GDM1 (cell line): ENCODE results near the gene CHST1.

ENCODE experiments used
- DNase-seq: peaks from one replicate; lab custom pipeline; 2025; lab: John Stamatoyannopoulos, UW

Gene CHST1

DNA sequence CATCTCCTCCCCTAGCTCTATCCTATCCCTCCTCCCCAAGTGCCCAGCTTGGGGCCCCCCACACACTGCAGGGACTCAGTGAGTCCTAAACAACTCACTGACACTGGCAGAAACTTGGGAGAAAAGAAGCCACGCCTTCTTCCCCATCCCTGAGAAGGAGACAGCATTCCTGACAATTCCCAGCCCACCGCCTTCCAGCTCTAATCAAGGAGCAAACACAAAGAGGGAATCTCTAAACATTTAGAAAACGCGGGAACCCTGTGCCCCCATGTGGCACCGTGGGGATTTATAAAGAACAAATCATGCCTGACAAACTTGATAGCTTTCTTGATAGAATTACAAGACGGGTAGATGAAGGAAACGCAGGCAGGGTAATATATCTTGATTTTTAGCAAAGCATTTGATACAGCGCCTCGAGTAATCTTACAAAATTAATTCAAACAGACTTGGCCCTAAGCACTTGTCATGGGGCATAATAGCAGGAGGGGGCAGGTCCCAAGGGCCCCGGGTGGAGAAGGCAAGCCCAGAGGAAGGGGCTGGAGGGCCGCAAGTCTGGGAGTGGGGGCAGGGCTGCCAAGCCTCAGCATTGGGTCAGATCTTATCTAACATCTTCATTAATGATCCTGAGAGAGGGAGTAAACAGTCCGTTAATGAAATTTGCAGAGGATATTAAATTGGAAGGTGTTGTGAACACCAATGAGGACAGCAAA is 4.5 kb downstream of the CHST1 start:
- no peak for DNase-seq

DNA sequence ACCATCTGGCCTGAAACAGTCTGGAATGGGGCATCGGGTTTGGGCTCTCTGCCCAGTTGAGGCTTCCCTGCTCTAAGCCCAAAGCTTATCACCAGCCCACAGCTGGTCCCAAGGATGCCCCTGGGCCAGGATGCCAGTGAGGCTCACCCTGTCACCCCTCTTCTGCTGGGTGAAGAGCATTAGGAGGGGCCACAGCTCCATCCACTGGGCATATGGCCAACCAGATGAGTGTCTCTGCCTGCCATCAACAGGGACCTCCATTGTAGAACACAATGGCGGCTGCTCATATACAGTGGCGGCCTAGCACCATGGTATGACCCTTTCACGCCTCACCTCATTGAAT is 5.6 kb downstream of the CHST1 start:
- DNase-seq: no peak

DNA sequence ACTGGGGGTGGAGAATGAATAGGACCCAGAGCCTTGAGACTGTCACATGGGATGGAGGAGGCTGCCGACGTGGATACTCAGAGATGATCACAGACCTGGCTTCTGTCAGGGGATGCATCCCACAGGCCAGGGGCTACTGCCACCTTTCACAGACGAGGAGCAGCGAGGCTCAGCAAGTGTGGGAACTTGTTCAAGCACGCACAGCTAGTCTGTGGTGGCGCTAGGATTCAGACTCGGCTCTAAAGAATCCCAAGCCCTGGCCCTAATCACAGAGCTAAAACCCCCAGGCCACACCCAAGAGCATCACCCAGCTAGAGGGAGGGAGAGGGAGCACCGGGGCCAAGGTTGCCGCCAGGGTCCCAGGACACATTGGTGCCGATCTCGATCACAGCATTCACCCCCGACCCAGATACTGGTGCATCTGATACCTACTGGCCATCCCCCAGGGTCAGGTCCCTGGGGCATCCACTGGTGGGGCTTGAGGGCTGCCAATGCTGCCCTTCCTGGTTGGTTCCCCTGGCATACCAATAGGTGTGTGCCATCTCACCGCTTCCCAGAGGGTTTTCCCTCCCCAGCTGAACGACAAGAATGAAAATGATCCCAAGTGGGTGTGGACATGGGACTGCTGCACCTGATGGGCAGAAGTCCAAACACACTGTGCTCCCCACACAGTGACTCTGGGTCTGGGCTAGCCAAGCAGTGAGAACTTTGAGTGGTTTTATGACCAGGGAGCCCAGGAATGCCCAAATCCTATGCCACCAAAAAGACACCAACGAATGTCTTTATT is 6.2 kb downstream of the CHST1 start:
- no peak for DNase-seq

DNA sequence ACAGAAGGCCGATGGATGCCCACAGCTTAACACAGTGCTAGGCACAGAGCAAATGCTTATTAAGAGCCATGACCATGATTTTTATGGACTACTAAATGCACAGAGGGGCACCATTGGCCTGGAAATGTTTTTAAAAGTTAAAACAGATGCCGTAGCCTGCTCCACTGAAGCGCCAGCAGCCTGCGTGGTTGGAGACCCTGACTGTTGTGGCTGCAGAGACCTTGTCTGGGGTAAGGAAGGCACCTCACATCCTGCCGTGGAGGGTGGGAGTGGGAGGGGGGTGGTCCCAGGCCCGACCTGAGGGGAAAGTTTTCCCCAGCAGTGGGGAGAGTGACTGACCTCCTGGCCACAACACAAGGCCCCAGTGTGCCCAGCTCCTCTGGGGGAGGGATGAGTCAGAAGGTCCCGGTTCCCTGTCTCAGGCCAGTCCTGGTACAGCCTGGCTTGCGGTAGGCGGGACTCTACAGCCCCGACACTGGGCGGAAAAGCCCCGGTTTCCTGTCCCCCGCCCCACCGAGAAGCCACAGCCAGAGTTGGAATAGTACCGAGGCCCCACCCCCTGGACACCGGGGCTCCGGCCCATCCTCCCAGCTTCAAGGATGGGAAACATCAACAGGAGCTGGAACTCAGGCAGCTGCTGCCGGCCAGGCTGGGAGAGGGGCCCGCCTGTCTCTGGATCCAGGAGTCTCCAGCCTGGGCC is 7.0 kb downstream of the CHST1 start:
- no peak for DNase-seq

DNA sequence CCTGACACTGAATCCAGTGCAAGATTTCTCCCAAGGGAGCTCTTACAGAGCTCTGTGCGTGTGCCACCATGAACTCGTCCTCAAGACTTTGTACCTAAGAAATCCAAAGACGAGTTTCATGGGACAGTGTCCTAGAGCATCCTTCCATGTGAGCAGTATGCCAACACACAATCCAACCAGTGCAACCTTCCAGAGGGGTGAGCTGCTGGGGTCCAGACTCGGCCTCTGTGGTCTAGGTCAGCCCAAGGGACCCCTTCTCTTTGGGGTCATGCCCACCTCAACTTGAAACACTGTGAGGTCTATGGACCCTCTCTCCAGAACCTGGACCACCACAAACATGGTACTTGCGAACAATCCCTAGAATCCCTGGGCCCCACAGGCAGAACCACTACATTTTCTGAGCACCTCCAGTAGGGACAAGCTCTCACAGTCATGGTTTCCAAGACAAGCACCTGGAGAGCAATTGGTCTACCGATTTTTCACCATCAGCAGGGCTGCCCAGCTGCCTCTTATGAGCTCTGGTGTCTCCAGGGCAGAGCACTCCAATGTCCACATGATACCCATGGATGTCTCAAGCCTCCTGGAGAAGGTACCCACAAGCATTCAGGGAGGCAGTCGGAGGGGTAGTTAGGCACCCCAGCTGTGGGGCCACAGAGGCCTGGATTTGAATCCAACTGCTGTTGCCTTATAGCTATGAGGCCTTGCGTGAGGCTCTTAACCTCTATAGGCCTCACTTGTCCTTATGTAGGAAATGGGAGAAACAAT is 7.7 kb downstream of the CHST1 start:
- no peak for DNase-seq

DNA sequence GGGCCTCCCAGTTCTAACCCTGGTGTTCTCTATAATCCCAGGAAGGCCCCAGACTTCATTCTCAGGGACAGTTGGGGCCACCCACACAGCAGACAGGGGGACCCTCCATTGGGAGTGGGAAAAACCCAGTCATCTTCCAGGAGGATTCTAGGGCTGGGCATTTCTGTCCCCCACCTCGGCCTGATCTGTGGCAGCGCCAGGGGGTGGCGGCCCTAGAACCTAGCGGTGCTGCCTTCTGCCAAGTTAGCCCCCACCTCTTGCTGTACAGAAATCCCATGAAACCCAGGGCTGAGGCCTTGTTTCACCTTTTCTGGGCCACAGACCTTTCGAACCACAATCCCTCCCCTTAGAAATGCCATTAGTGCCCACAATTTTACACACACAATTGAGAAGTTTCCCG is 9.6 kb downstream of the CHST1 start:
- DNase-seq: no peak

DNA sequence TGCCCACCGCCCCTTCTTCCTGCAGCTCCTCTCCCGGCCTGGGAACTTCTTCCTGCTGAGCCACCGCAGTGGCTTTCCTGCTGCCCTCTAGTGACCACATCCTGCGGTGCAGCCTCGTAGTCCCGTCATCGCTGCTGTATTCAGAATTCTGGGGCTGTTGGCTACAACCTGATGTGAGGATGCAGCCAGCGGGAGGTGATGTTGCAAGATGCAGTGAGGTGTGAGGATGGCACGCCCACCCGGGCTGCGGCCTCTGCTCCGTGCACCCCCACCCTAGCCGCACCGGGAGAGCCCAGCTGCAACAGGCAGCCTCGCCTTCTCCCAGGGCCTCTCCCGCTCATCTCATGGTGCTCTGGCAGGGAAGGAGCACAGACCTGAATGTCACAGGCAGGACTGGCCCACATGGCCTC is 10.1 kb downstream of the CHST1 start:
- peak; percentile 34 for DNase-seq

DNA sequence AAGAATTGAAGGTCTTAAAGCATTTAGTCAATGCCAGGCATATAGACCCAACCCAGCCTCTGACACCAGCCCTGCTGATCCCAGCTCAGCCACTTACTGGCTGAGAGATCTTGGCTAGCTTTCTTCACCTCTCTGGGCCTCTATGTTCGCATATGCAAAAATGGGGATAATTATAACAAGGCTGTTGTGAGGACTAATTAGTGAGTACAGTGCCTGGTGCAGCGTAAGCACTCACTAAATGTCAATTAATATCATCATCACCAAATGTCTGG is 10.5 kb downstream of the CHST1 start:
- no peak for DNase-seq

DNA sequence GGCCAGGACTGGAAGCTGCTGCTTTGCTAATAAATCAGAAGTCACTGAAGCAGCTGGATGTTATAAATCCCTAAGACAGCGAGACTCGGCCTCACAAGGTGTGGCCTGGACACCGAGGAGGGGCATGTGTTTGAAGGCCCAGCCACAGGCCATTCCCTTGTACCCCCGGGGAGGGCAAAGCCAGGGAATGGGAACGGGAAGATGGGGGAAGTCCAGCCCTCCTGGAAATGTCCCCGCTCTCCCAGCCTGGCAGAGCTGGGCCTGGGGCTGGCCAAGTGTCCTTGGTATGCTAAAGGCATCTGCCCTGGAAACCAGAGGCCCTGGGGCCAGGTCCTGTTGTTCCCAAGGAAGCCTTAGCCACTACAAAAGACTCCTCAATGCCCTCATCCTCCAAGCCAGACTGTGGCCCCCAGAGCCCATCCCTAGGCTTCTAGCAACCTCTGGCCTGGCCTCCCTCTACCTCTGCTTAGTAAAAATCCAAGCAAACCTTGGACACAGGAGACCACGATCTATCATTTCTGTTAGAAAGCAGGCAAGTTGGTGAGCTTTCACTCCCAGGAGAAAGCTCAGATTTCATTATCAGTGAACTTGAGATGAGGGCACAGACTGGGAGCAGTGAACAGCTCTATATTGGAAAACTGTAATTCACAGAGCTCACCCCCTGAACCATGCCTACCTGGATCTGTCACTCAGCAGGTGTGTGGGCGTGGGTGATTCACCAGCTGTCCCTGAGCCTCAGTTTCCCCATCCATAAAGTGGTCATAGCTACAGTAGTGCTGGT is 11.0 kb downstream of the CHST1 start:
- DNase-seq: no peak

DNA sequence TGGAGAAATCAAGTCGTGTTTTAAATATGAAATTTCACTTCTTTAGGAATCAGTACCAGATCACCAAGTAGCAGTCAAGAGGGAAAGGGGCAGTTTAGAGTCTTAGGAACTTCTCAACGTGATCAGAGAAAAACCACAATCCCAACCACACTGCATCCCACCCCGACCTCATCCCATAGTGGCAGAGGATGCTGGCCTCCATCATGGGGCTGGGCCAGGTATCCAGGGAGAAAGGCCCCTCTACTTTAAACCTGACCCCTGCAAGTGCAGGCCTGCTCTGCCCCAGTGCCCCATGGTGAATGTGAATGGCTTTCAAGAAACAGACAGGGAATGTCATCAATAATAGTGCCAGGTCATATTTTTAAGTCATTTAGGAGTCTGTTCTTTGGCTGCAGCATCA is 12.1 kb downstream of the CHST1 start:
- no peak for DNase-seq

DNA sequence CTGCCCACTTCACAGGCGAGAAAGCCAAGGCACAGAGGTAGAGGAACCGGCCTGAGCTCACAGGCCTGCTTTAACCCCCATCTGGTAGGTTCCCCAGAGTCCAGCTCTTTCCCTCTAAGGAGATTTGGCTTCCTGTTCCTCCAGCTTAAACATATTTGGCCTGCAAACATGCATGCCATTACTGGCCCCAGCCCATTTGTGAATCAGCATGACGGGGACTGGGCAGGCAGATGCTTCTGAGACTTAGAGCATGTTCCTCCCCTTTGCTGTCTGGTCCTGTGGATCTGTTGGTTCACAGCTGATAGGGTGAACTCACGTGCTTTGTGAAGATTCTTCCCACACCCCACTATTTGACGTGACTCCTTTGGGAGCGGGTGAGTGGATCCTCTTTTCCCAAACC is 12.6 kb downstream of the CHST1 start:
- DNase-seq: no peak

DNA sequence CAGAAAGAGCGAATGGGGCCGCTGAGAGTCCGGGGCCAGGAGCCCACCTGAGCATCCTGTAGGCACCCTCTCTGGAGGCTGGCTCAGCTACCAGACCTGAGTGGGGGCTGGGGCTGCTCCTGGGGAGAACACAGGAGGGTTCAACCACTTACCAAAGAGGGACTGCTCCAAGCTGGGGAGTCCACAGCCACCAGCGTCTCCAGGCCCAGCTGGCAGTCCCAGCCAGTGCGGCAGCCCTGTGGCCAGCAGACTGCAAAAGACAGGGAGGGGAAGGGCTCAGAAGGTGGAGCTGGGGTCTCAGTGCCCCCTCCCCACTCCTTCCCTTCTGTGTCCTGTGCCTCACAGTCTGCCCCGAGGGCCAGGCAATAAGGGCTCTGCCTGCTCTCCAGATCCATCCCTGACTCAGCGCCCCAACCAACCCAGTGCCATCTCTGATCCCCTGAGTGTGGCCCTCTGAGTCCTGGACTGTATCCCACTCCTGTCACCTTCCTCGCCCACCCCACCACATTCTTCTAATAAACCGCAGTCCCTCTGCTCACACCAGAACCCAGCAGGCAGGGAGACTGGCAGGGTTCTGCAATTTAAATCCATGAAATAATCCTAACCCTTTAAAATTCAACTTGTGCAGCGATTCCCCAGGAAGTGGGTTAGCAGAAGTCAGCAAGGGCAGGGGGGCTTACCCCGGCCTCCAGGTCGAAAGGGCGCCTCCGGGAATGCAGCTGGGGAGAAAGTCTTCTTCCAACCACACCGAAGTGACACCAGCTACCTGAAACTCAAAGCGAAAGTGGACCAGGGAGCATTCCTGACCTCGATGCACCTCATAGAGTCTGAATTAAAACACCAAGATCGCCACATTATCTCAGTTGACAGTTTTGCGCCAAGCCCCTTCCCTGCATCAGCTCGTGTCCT is 13.3 kb downstream of the CHST1 start:
- no peak for DNase-seq

DNA sequence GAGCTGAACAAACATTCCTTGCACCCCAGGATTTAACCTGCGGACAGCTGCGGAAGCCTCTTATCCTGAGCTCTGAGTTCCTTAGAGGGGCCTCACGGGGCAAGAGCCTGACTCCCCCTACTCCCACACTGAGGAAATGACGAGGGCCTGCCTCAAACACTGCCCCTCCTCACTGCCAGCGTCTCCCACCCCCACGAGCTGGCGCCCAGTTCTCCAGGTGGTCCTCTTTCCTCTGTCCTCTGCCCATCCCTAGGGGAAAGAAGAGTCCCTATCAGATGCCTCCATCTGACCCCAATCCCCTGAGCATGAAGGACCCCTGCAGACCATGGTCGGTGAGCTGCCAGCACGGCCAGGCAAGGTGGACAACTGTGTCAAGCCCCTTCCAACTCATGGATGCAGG is 14.3 kb downstream of the CHST1 start:
- no peak for DNase-seq

DNA sequence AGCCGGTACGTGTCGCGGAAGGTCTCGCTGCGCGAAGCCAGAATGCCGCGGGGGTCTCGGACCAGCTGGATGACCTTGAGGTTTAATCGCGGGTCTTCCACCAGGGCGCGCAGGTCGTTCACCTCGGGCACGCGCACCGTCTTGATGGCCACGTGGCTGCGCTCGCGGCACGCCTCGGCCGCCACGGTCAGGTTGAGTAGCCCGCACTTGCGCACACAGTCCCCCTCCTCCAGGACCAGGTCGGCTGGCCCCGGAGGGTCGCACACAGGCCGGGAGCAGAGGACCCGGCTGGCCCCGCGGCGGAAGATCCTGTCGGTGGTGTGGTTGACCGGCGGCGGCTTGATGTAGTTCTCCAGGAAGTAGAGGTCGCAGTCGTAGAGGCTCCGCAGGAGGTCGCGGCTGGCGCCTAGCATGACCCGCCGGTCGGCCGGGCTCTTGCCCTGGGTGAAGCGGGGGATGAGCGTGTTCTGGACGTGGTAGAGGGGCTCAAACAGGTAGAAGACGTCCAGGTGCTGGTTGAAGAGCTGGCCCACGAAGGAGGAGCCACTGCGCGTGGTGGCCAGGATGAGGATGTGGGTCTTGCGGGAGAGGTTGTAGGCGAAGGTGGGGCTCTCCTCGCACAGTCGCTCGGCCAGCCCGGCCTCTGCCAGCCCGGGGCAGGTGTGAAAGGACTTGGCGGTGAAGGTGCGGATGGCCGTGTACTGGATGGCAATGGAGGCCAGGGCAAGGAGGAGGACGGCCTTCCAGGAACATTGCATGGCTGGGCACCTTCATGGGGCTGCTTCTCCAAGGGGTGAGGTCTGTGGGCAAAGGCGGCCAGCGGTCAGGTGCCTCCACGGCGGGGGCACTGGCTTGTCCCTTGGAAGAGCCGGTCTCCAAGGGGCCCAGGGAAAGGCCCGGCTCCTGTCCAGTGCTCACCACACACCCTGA is 15.0 kb downstream of the CHST1 start:
- DNase-seq: no peak

DNA sequence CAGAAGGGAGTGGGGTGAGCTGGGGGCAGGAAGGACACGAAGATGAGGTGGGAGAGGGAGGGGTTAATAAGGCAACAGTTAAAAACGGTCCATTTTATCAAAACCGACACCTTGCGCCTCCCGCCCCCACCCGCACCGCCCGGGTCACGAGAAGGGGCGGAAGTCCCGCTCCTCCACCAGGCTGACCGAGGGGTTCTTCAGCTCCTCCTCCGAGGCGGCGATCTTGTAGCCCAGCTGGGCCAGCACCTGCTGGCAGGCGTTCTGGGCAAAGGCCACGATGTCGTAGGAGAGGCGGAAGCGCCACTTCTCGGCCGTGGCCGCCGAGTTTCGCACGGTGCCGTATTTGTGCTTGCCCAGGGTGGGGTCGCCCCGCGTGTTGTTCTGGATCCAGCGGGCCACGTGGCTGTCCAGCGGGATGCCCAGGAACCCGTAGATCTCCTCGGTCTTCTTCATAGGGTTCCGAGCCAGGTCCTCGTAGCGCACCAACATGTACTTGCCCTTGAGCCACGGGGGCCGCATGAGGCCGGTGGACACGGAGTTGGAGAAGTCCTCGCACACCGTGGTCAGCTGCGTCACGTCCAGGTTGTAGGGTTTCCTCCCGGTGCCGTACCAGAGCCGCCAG is 15.8 kb downstream of the CHST1 start:
- DNase-seq: no peak

DNA sequence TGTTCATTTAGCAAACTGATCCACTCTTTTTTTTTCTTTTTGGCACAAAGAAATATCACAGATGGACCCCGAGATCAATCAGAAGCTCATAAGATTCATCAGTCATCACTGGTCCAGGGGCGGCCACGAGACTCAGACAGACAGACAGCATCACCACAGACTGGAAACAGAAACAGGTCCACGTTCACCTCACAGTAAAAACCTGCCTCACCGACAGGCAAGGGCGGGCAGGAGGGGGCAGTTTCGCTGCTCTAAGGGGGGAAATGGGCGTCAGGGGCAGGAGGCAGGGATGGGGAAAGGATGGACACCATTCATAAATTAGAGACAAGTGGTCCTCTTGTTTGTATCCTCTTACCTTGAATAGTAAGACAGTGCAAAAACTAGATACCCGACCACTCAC is 16.5 kb downstream of the CHST1 start:
- DNase-seq: no peak

DNA sequence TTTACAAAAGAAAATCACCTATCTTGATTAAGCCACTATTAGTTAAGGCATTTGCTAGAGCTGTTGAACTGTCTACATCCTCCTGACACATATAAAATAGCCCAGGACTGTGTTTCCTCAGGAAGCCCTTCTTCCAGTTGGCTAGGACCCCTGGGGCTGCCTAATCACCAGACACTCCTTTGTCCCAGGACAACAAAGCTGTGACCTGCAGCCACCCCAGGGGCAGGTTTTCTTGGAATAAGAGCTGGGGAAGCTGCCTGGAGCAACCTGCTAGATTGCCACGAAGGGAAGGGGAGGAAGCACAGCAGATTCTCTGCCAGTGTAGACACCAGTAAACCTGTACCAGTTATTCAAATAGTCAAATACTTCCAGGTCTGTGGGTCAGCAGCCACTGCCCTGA is 17.6 kb downstream of the CHST1 start:
- no peak for DNase-seq

DNA sequence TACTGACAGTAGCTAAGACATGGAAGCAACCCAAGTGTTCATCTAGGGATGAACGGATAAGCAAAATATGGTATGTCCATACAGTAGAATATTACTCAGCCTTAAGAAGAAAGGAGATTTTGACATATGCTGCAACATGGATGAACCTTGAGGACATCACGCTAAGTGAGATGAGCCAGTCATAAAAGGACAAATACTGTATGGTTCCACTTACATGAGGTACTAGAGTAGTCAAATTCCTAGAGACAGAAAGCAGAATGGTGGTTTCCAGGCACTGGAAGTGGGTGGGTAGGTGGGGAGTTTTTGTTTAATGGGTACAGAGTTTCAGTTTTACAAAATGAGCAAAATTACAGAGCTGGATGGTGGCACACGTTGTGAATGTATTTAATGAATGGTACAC is 18.1 kb downstream of the CHST1 start:
- DNase-seq: no peak

DNA sequence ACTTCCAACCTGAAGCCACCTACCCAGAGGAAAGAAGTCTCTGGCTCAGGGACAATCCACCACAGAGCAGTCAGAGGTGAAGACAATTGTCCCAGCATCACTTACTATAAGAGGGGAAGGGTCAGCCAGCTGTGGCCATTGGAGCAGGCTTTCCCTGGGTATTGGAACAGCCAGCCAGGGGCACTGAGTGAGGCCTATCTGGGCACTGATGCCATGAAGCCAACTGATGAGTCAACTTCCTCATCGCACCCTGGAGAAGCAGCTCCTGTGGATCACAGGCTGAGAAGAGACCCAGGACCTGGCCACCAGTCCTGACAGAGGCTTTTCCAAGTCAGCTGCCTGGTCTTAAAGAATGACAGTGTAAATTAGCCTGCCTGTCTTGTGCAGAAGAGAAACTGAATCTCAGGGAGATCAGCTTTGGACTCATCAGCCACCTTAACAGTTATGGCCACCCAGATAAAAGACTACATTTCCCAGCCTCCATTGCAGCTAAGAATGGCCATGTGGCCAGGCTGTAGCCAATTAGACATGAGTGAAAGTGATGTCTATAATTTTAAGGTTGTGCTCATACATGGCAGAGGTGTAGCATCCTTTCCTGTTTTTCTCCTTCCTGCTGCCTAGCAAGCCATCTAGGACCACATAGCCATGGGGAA is 19.0 kb downstream of the CHST1 start:
- no peak for DNase-seq
